Activated B cell treated with CpG ODN at 0.5 μM for 24 hours (primary cell): ENCODE results near the gene VPS16. TPM values are rescaled to one million over a fixed set of nuclear protein-coding genes. Genes with fewer than 3 reads are reported as not detected.

Source experiments
- ATAC-seq: fragments of 200-7000 bp; cut with Tn5 transposase; one replicate; pipeline ENCODE4 v1.10.0; 2021; ENCODE audit warnings: low read depth, mild to moderate bottlenecking, moderate library complexity
- CTCF ChIA-PET: fragments of 350-600 bp; sonication (Branson Sonifier 250); formaldehyde crosslinking; loops from one replicate; lab custom pipeline; 2021; ENCODE audit warnings: antibody characterized with exemption; lab: Charles Lee
- POLR2A ChIA-PET: fragments of 350-600 bp; sonication (Branson Sonifier 250); formaldehyde crosslinking; loops from one replicate; lab custom pipeline; 2021; ENCODE audit warnings: antibody characterized with exemption; lab: Charles Lee
- DNase-seq: peaks from one replicate; pipeline ENCODE4 v3.0.0; 2022
- H3K27ac Mint-ChIP-seq: one replicate; pipeline ENCODE4 v1.8.0; 2020; ENCODE audit warnings: mixed read lengths
- H3K27me3 Mint-ChIP-seq: one replicate; pipeline ENCODE4 v1.8.0; 2021; ENCODE audit warnings: mixed read lengths
- H3K36me3 Mint-ChIP-seq: one replicate; pipeline ENCODE4 v1.8.0; 2021; ENCODE audit warnings: low read depth, mixed read lengths
- H3K4me1 Mint-ChIP-seq: one replicate; pipeline ENCODE4 v1.8.0; 2021; ENCODE audit warnings: mixed read lengths
- H3K4me3 Mint-ChIP-seq: one replicate; pipeline ENCODE4 v1.8.0; 2020; ENCODE audit warnings: mild to moderate bottlenecking, mixed read lengths
- H3K9me3 Mint-ChIP-seq: one replicate; pipeline ENCODE4 v1.8.0; 2020; ENCODE audit warnings: mixed read lengths
- CTCF ChIP-seq: fragments of 200-600 bp; IDR thresholded peaks from one replicate; pipeline ENCODE4 v1.8.0; 2022; ENCODE audit warnings: antibody characterized with exemption, mild to moderate bottlenecking
- intact Hi-C: fragments of 100-400 bp; cut with micrococcal nuclease; formaldehyde crosslinking; loops from one replicate; pipeline ENCODE4 v1.15.1; 2024
- total RNA-seq: library from RNA; stranded (reverse); gene quantifications from 2 replicates; pipeline ENCODE4 v1.2.3, GENCODE V29; 2022

The VPS16 gene
- total RNA-seq, 1 donor from 2014 or later = 54.7 TPM

- no peaks in the 10 kb centered on the region for H3K9me3 Mint-ChIP-seq
- POLR2A ChIA-PET = no interaction called here
- TF ChIP-seq CTCF = no peak
- peaks cover 36% of the 10 kb centered on the region for H3K4me1 Mint-ChIP-seq
- ATAC-seq = no peak
- intact Hi-C loops = no loop called here
- no peak overlapping the region for H3K27ac Mint-ChIP-seq
- CTCF ChIA-PET = no interaction called here
- H3K27me3 Mint-ChIP-seq = no peaks in the 10 kb centered on the region
- H3K36me3 Mint-ChIP-seq = peaks cover 2% of the 10 kb centered on the region
- no peak overlapping the region for H3K4me3 Mint-ChIP-seq
- DNase-seq = no peak
Observed at GRCh38 chr20:2902818-2903217, 62.3 kb downstream of the VPS16 start.

GRCh38 chr20:2903686-2904085, 63.1 kb downstream of the VPS16 start:
- H3K27me3 Mint-ChIP-seq = no peaks in the 10 kb centered on the region
- no peak for TF ChIP-seq CTCF
- intact Hi-C loops = no loop called here
- no peak overlapping the region for H3K4me3 Mint-ChIP-seq
- ChIA-PET CTCF (no interaction called here), POLR2A (no interaction called here)
- H3K27ac Mint-ChIP-seq = no peak overlapping the region
- ATAC-seq = no peak
- no peak for DNase-seq
- H3K9me3 Mint-ChIP-seq = no peaks in the 10 kb centered on the region
- H3K36me3 Mint-ChIP-seq = peaks cover 2% of the 10 kb centered on the region
- H3K4me1 Mint-ChIP-seq = peaks cover 36% of the 10 kb centered on the region

GRCh38 chr20:2907519-2907918, 67.0 kb downstream of the VPS16 start:
- intact Hi-C loops = no loop called here
- H3K27me3 Mint-ChIP-seq = no peaks in the 10 kb centered on the region
- no peaks in the 10 kb centered on the region for H3K9me3 Mint-ChIP-seq
- no peak overlapping the region for H3K27ac Mint-ChIP-seq
- ChIA-PET CTCF (no interaction called here), POLR2A (interaction anchor here (1.1 kb wide), 1 partner anchor 35 kb away, joined by 3 read pairs; the partner anchor contains the start of gene PTPRA)
- peaks cover 2% of the 10 kb centered on the region for H3K4me1 Mint-ChIP-seq
- ATAC-seq (no peak), DNase-seq (no peak)
- H3K4me3 Mint-ChIP-seq = no peak overlapping the region
- peaks cover 2% of the 10 kb centered on the region for H3K36me3 Mint-ChIP-seq
- no peak for TF ChIP-seq CTCF

- ATAC-seq (no peak), DNase-seq (no peak)
- no peak overlapping the region for H3K4me3 Mint-ChIP-seq
- no peak overlapping the region for H3K27ac Mint-ChIP-seq
- no peaks in the 10 kb centered on the region for H3K27me3 Mint-ChIP-seq
- TF ChIP-seq CTCF = no peak
- H3K9me3 Mint-ChIP-seq = no peaks in the 10 kb centered on the region
- CTCF ChIA-PET = no interaction called here
- peaks cover 2% of the 10 kb centered on the region for H3K36me3 Mint-ChIP-seq
- intact Hi-C loops = no loop called here
- POLR2A ChIA-PET = no interaction called here
- peaks cover 2% of the 10 kb centered on the region for H3K4me1 Mint-ChIP-seq
Observed at GRCh38 chr20:2909953-2910352, 69.4 kb downstream of the VPS16 start.

- intact Hi-C loops = no loop called here
Observed at GRCh38 chr20:2911200-2911599, 70.7 kb downstream of the VPS16 start.

More at GRCh38 chr20:2911200-2911599, 70.7 kb downstream of the VPS16 start:
- H3K4me3 Mint-ChIP-seq = no peak overlapping the region
- ATAC-seq (peak; percentile 28), DNase-seq (no peak)
- H3K4me1 Mint-ChIP-seq = peaks cover 2% of the 10 kb centered on the region
- H3K36me3 Mint-ChIP-seq = peaks cover 2% of the 10 kb centered on the region
- no peaks in the 10 kb centered on the region for H3K27me3 Mint-ChIP-seq
- H3K9me3 Mint-ChIP-seq = no peaks in the 10 kb centered on the region
- POLR2A ChIA-PET = no interaction called here
- H3K27ac Mint-ChIP-seq = no peak overlapping the region
- no peak for TF ChIP-seq CTCF
- CTCF ChIA-PET = no interaction called here
